Stimulated activated CD4-positive, alpha-beta T cell treated with anti-CD3 and anti-CD28 coated beads, Interleukin-15, amount 100 ng/mL, for 1 hour (primary cell): Measurements from ENCODE around the gene UBA1.
"Not testable (repeated sequence)": the region's sequence is repeated elsewhere in the genome, so short reads cannot be mapped to it uniquely, and the experiment has no call there.

Experiments used
- DNase-seq, 2 donors: peaks; one replicate each; pipeline ENCODE4 v3.0.0-alpha.2; 2020; ENCODE audit warnings: low read depth in 1 of 2, low spot score in 1 of 2

Gene UBA1

GRCh38 chrX:47248576-47248975 lies 54.9 kb downstream of the UBA1 start:
- no peak for DNase-seq

- DNase-seq: no peak
Measured at GRCh38 chrX:47250017-47250347, 56.4 kb downstream of the UBA1 start.

- not testable (repeated sequence) for DNase-seq
Measured at GRCh38 chrX:47257620-47258019, 64.0 kb downstream of the UBA1 start.
